KOPT-K1 (cell line): ENCODE data around the gene AKAP8.

Experiments used
- H3K27ac ChIP-seq: fragments of 200-600 bp; sonication (generic); 2 replicates; pipeline ENCODE4 v1.5.1; 2016; ENCODE audit warnings: antibody characterized with exemption, mild to moderate bottlenecking, low read depth, low read length; ENCODE audit not compliant: poor library complexity, severe bottlenecking
- H3K36me3 ChIP-seq: fragments of 200-600 bp; sonication (generic); 2 replicates; pipeline ENCODE4 v1.5.1; 2017; ENCODE audit warnings: antibody characterized with exemption, mild to moderate bottlenecking, low read length, moderate library complexity; ENCODE audit not compliant: insufficient read depth
- H3K9me3 ChIP-seq: fragments of 200-600 bp; sonication (generic); 2 replicates; pipeline ENCODE4 v1.5.1; 2017; ENCODE audit warnings: antibody characterized with exemption, low read length, mild to moderate bottlenecking; ENCODE audit not compliant: insufficient read depth, poor library complexity, severe bottlenecking

AKAP8 gene

DNA sequence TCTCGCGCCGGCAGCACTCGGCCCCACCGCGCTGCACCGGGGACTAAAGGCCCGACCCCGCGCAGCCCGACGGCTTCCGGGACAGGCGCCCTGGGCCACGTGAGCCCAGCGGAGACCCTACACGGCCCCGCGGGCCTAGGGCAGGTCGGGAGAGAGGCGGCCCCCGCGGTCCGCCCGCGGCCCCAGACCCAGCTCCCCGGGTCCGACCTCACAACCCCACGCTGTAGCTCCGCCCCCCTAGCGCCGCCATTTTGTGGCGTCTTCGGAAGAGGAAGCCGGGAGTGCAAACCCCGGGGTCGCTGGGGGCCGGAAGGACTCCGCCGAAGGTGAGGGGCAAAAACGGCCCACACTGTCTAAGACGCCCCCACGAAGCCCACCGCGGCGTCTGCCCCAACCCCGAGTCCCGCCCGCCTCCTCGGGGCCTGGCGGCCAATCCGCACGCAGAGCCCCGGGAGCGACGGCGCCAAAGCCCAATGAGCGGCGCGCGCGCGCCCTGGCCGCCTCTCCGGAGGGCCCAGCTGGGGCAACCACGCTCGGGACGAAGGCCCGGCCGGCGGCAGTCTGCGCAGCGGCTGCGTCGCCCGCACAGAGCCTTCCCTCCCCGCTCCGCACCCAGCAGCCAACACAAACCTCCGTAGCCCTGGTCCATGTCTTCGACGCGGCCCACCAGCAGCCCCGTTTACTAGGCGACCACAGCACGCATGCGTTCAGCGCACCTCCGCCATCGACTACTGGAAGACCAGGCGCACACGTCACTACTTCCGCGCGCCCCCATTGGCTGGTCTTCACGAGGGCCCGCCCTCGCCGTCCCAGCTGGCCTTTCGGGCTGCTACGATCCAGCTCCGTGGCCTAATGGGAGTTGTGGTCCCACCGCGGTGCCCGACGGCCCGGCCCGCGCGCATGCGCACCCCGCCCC, at the start of gene AKAP8:
Gene AKAP8 (minus strand): TSS at position 705 of the 916 bp plus-strand sequence. CDS start 56 bp downstream, at position 649.
- peak within 1 kb of the TSS; percentile 88 for H3K27ac ChIP-seq
- no peaks in the 10 kb centered on the region for H3K9me3 ChIP-seq
- peaks cover 39% of the 10 kb centered on the region for H3K36me3 ChIP-seq

DNA sequence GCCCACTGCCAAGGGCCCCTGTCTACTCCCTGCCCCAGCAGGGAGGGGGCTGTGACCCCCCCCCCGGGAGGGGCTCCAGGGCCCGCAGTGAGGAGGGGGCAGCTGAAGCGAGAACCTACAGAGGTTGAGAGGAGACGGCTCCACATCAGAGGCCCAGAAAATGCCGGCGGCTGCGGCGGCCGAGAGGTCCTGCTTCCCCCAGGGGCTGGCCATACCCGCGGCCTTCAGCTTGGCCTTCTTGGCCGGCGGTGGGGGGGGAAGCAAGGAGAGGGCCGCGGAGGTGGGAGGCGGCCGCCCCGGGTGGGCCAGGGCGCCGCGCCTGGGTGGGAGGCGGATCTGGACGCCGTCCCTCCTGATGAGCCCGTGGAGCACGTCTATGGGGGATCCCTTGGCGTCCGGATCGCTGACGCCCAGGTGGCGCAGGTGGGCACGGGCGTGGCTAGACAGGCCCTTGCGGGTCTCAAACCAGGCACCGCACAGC, 48.4 kb upstream of the AKAP8 start:
- peaks cover 76% of the 10 kb centered on the region for H3K36me3 ChIP-seq
- H3K27ac ChIP-seq = no peak overlapping the region
- H3K9me3 ChIP-seq = no peaks in the 10 kb centered on the region

DNA sequence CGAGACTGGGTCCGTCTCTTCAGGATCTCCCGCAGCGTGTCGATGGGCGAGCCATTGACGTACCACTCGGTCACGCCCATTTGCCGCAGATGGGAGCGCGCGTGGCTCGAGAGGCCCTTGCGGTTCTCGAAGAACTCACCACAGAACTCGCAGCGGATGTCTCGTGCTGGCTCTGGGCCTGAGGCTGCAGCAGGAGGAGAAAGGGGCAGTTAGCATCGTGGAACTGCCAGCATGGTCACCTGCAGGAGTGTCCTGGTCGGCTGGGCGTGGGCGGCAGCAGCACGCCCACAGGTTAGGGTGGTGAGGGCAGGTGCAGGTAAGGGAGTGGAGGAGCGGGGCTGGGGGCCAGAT, 47.7 kb upstream of the AKAP8 start:
- Histone ChIP-seq H3K27ac (no peak overlapping the region), H3K9me3 (no peaks in the 10 kb centered on the region), H3K36me3 (peaks cover 83% of the 10 kb centered on the region)

DNA sequence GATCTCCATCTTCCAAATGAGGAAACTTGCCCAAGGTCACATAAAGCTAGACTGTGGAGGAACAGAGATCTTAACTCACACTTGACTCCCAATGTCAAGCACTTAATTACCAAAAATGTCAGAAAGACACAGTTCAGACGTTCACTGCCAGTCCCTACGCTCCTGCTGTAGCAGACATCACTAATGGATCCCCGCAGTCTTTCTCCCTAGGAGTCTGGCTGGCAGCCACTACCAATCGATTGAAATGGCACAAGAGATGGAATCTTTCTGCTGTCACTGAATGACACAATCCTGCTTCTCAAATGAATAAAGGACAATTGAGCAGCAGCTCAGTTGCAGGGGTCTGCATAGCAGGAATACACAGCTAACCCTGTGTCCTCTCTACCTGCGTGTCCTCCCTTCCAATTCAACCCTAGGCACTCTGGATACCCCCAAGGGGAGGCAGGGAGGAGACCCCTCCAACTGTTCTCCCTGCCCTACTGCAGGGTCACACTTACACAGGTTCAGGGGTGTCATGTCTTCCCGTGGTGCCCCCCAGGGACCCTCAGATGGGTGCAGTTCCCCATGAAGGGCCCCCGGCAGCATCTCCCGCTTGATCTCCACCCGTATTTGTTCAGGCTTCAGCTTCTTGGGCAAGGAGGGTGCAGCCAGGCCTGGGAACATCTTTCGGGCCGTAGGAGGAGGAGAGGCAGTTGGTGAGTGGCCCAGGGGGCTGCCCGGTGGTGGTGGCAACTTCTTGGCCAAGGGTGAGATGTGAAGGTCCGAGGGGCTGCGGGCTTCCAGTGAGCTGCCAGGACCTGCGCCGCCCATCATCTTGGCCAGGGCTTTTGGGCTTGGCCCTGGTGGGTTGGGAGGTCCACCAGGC, 47.1 kb upstream of the AKAP8 start:
- H3K9me3 ChIP-seq = no peaks in the 10 kb centered on the region
- H3K27ac ChIP-seq = no peak overlapping the region
- peaks cover 89% of the 10 kb centered on the region for H3K36me3 ChIP-seq

DNA sequence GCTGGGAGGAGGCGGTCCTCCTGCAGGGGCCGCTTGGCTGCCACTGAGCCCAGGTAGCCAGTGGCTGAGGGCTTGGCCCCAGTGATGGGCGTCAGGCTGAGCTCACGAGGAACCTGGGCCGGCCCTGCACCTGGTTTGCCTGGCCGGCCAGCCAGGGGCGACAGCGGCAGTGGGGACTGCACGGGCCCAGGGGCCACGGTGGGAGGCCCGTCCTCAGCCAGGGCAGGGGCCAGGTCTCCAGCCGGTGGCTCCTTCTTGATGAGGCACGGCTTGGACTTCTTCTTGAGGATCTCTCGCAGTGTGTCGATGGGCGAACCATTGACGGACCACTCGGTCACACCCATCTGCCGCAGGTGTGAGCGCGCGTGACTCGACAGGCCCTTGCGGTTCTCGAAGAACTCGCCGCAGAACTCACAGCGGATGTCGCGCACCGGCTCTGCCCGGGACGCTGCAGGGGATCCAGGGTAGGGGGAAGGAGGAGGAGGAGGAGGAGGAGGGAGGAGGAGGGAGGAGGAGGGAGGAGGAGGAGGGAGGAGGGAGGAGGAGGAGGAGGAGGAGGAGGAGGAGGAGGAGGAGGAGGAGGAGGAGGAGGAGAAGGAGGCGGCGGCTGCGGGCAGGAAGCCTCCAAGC, 45.8 kb upstream of the AKAP8 start:
- Histone ChIP-seq H3K27ac (no peak overlapping the region), H3K36me3 (peaks cover 89% of the 10 kb centered on the region), H3K9me3 (no peaks in the 10 kb centered on the region)

DNA sequence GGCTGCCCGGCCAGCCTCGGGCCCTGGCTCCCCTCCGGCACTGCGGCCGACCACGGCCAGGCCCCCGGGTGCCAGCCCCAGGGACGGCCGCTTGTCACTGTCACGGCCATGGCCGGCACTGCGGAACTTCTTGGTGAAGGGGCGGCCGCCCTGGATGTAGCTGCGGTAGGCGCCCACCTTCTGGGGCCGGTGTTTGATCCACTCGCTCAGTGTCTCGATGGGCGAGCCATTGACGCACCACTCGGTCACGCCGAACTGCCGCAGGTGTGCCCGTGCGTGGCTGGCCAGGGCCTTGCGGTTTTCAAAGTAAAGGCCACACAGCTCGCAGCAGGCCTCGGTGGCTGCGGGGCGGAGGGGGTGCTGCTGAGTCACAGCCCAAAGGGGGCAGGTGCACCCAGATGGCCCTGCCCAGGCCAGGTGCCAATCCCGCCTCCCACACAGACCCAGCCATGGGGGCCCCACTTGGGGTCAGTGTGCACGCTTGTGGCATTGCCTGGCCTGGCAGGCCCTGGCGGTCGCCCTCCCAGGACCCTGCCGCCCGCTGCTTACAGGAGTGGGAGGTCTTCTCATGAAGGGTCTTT, 45.2 kb upstream of the AKAP8 start:
- no peaks in the 10 kb centered on the region for H3K9me3 ChIP-seq
- H3K36me3 ChIP-seq = peaks cover 86% of the 10 kb centered on the region
- no peak overlapping the region for H3K27ac ChIP-seq

DNA sequence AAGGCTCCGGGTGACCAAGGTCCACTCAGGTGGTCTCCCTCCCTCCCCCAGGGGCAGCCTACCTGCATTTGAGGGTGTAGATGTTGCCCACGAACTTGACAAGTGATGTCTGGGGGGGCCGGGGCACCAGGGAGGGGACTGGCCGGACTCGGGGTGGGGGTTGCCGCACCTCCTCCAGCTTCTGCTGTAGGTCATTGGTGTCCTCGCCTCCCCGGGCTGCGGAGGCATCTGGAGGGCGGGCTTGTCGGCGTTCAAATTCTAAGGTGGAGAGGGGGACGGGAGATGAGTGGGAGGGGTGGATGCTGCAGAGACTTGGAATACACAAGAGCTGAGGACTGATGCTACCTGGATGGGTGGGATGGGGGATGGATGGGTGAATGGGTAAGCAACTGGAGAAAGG, 44.5 kb upstream of the AKAP8 start:
- Histone ChIP-seq H3K9me3 (no peaks in the 10 kb centered on the region), H3K36me3 (peaks cover 80% of the 10 kb centered on the region), H3K27ac (no peak overlapping the region)

DNA sequence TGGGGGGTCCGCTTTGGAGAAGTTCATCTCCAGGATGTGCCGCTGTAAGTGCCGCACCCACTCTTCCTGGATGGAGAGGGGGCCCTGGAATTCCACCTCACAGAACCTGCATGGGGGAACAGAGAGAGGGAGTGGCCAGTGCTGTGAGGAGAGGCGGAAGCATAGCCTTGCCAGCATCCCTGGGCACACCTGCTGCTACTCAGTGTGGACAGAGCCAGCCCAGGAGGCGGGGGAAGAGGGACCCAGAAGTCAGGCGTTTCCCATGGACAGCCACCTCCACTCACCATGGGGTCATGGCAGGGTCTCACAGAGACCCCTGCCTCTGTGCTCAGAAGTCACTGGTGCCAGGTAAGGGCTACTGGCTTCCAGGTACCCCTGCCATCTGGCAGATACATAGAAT, 43.5 kb upstream of the AKAP8 start:
- Histone ChIP-seq H3K9me3 (no peaks in the 10 kb centered on the region), H3K36me3 (peaks cover 70% of the 10 kb centered on the region), H3K27ac (no peak overlapping the region)

DNA sequence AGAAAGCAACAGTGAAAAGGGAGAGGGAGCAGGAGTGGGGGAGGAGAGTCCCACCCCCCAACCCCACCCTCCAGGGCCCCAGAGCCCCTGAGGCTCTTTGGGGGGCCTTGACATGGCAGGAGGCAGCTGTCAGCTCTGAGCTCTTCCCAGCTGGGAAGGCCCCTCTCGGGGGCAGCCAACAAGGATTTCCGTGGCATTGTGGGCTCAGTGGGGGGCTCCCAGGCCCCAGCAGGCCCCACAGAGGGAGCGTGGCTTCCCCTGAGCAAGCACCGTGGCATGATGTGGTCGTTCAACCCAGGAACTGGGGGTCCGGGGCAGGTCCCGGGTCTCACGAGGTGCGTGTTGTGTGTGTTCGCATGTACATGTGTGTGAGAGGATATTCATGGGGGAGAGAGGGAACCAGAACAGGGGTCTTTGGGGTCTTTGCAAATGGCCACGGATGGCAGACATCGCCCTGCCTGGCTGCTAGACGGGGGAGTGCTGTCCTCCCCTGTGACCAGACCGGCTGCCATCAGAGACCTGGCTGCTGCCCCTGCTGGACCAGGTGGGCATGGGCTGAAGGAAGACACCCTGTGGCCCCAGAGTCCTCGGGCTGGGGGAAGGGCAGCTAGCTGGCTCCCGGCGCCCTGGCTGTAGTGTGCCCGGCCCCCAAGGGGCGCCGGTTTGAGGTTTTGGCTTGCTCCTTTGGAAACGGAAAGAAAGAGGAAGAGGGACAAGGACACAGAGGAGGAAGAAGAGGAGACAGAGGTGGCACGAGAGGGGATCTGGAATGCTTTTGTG, 42.9 kb upstream of the AKAP8 start:
- Histone ChIP-seq H3K36me3 (peaks cover 64% of the 10 kb centered on the region), H3K27ac (no peak overlapping the region)

DNA sequence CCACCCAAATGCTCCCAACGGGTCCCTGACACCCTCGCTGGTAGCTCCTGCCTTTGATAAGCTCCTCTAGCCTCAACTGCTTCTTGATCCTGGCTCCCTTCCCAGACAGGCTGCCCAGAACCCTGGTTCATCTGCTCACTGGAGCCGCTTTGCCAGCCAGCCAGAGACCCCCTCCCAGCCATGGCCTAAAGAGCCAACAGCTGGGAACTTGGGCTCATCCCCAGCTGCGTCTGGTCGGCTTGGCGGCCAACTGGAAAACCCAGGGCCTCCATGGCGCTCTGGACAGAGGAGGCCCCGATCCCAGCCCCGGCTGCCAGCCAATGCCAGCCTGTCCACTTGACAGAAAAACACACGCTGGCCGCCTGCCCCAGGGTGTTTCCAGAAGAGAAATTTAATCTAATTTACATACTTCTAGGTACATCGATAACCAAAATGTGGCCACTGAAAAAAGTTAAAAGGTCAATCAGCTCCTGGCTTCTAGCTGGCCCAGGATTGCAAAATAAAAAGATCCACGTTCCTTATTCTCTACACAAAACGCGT, 42.2 kb upstream of the AKAP8 start:
- Histone ChIP-seq H3K27ac (no peak overlapping the region), H3K36me3 (peaks cover 57% of the 10 kb centered on the region), H3K9me3 (no peaks in the 10 kb centered on the region)

More for the DNA sequence above, 42.9 kb upstream of the AKAP8 start:
- no peaks in the 10 kb centered on the region for H3K9me3 ChIP-seq

DNA sequence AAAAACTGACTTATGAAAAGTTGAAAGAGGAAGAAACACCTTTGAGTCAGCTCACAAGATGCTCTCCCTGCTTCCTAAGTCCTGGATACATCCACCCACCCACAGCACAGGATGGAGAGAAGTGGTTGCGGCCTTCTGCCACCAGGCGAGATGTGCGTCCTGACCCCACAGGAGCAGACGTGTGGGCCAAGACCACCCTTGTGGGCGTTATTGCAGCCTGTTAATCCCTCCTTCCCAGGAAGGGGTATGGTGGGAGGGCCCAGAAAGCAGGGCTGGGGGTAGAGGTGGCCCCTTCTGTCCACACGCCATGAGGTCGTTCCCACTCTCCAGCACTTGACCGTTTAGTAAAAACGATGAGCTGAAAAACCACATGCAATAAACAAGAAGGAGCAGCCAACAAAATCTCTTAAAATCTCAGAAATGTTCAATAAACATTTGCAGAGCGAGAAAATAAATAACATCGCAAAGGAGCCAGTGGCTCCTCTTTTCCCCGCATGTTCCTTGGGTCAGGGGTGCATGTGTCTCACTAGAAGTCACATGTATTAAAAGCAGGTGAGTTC, 41.6 kb upstream of the AKAP8 start:
- no peak overlapping the region for H3K27ac ChIP-seq
- peaks cover 57% of the 10 kb centered on the region for H3K36me3 ChIP-seq
- H3K9me3 ChIP-seq = no peaks in the 10 kb centered on the region

DNA sequence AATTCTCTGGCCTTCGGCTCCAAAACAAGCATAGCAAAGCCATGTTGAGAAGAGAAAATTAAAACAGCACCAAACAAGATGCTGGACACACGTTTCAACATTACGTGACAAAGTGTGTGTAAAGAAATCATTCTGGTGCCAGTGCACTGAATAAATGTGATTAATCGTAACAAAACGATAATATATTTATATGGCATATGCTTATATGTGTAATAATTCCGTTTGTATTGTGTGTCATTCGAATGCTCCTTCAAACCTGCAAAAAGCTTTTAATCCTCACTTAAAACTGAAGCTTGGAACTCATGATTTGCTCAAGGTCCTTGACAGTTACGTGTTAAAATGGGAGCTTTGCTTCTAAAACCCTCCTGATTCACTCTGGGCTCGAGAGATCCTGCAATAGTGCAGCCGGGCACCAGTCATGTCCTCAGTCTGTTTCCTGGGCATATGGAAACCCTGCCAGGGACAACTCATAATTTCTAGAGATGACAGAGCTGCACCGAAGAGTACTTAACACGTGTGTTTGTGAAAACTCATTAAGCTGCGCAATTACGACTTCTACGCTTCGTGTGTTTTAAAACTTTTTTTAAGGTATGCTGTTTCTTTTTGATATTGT, 39.9 kb upstream of the AKAP8 start:
- Histone ChIP-seq H3K27ac (peak overlapping the region; percentile 25), H3K36me3 (peaks cover 55% of the 10 kb centered on the region)

More for the DNA sequence above, 39.9 kb upstream of the AKAP8 start:
- no peaks in the 10 kb centered on the region for H3K9me3 ChIP-seq
